Endometrium (tissue), 2 donors: ENCODE results near the gene PPIL1.
A peak's percentile ranks its signal among the peaks of the same experiment; 100 is the strongest.

Experiments used
- FAIRE-seq: peaks from 2 replicates; lab custom pipeline; 2012; peaks lifted over from hg19 to GRCh38; lab: Jason Lieb, UNC
- donor health status: control.
- donor health status: control.

The PPIL1 gene

DNA sequence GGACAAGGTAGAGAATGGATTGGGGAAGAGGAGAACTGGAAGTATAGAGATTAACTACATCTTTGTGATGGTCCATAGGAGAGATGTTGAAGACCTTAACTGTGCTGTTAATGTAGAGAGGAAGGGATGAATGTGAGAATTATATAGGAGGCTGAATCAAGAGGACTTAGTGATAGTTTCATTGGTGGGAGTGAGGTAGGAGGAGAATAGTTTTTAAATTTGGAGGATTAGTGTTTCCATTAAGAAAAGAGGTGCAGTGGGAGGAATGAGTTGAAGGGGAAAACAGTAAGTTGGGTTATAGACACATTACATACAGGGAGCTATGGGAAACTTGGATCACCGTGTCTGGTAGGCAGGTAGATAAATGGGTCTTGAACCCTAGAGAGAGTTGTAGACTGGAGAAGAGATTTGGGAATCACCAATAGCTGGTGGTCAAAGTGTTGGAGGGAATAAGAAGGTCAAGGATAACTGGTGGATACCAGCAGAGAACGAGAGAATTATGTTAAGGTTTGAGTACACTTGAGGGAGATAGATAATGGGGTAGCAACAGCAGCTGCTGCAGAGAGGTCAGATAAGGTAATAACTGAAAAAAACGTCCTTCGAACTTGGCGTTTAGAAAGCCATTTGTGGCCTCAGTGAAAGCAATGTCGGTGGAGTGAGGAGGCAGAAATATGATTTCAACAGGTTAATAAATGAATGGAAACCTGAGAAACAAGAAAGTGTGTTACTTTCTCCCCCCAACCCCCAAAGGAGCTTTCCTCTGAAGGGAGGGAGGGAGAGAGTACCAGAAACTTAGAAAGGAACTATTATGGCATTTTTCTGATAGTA is 14.3 kb upstream of the PPIL1 start:
- no peak for FAIRE-seq

DNA sequence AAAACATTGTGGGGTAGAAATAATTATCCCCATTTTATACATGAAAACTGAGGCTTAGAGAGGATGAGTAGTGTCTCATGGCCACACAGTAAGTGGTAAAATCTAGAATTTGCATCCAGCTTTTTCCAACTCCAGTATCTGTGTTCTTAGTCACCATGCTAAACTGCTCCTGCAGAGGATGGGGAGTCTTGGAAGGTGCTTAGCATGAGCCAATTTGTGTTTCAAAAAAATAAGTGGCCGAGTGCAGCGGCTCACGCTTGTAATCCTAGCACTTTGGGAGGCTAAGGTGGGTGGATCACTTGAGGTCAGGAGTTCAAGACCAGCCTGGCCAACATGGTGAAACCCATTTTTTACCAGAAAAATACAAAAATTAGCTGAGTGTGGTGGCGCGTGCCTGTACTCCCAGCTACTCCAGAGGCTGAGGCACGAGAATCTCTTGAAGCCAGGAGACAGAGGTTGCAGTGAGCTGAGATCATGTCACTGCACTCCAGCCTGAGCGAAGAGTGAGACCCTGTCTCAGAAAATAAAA is 13.6 kb upstream of the PPIL1 start:
- FAIRE-seq = no peak

- no peak for FAIRE-seq
These were observed 12.5 kb upstream of the PPIL1 start for GRCh38 chr6:36886950-36887618.

GRCh38 chr6:36885461-36886401 is 11.1 kb upstream of the PPIL1 start, which contains the start of gene C6orf89:
Gene C6orf89 (plus strand): TSS chr6:36885952. CDS start chr6:36899445, 13,493 bp downstream.
- peak; percentile 76 for FAIRE-seq

DNA sequence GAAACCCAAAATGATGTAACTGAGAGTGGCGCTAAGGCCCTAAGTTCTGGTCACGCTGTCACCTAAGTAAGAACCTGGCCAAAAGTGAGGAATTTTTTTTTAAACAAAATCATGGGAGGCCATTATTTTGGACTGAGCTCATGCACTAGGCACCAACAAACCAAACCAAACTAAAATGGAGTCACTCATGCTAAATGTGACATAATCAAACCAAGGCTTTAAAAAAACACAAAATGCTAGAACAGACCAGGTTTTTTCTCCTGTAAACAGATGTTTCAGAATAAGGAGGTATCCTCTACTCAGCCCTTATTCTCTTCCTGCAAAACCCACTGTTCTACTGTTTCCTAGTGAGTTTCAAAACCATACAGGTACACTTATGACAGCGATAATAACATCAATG is 10.0 kb upstream of the PPIL1 start:
- FAIRE-seq = no peak

DNA sequence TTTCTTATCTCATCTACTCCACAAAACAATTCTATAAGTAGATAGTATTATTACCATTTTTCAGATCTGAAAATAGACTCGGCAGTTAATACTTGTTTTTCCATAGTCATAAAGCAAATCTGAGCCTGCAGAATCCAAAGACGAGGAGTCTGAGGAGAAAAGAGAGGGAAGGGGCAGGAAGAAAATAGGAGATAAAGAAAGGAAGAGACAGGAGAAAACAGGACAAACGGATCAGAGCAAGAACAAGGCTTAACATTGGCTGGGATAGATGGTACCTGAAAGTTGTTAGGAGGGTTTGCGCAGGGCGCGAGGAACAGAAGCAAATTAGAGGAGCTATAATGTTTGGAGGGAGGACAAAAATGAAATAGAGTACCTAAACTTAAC is 639 bp upstream of the PPIL1 start:
- FAIRE-seq = no peak

- no peak for FAIRE-seq
These were observed 776 bp downstream of the PPIL1 start for GRCh38 chr6:36873612-36874442.

GRCh38 chr6:36873115-36873514 is 1.5 kb downstream of the PPIL1 start:
- no peak for FAIRE-seq

GRCh38 chr6:36871686-36872085 is 2.9 kb downstream of the PPIL1 start:
- no peak for FAIRE-seq

DNA sequence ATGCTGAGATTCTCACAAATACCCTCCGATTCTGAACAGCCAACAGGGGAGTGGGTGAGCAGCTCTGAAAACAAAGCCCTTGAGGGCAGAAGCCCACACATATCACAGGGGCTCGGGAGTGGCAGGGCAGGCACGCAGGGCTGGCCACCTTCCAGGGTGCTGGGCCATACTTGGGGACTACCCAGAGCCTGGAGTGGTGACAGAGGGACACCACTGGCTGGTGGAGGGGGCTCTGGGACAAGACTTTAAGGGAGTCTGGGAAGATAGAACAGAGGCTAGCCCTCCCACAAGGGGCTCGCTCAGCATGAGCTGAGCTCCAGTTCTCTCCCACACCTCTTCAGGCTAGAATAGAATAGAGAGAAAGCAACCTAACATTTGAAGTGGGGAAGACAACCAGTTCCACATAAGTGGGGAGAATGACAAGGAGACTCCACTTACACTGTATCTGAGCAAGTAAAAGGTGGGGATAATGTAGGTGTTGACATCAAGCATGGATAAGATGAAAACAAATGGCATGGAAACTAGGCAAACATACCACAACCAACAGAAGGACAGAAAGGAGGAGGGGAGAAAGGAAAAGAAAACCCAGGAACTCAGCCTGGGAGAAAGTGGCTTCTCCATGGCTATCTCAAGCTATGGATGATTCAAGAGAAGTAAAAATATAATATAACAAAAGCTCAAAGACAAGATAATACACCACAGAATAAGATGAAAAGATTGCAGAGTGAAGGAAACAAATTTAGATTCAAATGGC is 7.0 kb downstream of the PPIL1 start:
- no peak for FAIRE-seq

DNA sequence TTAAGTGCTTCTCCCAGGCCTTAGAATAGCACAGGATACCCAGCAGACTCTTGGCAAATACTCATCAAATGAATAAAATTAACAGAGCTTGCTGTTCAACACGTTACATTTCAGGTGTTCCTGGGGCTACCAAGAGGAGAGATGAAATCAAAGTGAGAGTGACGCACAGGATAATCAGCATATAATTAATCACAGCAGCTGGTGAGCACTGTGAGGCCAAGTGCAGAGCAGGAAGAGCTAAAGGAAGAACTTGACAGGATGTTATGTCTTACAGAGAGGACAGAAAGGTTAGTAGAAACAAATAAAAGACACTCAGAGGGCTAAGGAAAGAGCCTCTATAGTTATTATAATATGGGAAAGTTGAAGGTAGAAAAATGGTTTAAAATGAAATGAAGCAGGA is 8.8 kb downstream of the PPIL1 start:
- FAIRE-seq = no peak

DNA sequence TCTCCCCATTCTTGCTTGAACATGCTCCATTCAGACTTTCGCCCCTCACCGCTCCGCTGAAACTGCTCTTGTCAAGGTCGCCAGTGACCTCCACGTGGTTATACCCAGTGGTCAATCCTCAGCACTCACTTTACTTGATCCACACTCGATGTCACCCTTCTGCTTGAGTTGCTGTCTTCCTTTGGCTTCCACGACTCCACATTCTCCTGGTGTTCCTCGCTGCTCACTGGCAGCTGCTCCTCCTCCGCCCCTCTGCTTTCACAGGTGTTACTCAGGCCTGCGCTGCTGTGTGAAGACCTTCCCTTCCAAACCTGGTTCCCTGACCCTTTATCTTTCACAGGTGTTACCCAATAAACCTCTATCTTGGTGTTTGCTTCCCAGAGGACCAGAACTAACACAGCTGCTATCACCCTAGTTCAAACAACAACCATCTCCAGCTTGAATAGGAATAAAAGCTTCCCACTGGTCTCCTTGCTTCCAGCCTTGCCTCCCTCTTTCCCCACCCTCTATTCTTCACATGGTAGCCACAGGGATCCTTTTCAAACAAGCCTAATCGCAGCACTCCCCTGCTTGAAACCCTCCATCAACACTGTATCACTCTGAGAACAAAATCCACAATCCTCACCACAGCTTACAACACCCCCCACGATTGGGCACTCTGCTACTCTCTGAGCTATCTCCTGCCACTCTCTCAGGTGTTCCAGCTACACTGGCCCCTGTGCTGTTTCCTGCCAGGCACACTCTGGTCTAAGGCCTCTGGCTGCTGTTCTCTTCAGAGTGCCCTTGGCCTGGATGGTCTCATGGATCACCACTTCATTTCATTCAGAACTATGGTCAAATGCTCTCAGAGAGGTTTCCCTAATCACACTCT is 10.7 kb downstream of the PPIL1 start:
- FAIRE-seq = no peak

GRCh38 chr6:36862848-36863382 is 11.7 kb downstream of the PPIL1 start:
- FAIRE-seq = no peak

DNA sequence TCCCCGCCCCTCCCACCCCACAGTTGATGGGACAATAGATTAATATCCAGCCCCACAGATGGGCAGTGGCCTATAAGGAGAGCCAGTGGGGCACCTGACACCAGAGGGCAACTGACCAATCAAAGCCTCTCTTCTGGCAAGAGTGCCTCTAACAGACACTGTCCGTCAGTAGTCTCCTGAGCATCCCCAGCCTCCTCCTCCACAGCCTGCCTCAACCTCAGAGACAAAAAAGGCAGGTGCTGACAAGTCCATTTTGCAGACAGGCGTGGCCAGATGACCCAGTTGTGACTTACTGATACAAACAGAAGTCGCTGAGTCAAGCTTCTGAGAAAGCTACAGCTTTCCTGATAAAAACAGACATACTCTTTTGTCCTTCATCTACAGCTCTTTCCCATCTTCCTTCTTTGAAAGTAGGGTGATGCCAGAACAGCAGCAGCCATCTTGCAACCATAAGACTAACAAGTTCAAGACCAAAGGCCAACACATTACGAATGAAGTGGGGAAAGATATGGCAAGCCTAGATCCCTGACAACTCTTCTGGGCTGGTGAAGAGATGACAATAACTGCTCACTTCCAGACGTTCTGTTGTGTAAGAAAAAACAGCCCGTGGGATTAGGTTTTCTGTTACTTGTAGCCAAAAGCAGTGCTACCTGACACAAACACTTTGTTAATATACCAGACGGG is 12.3 kb downstream of the PPIL1 start:
- FAIRE-seq = no peak

- FAIRE-seq = no peak
These were observed 14.5 kb downstream of the PPIL1 start for GRCh38 chr6:36860126-36860525.

DNA sequence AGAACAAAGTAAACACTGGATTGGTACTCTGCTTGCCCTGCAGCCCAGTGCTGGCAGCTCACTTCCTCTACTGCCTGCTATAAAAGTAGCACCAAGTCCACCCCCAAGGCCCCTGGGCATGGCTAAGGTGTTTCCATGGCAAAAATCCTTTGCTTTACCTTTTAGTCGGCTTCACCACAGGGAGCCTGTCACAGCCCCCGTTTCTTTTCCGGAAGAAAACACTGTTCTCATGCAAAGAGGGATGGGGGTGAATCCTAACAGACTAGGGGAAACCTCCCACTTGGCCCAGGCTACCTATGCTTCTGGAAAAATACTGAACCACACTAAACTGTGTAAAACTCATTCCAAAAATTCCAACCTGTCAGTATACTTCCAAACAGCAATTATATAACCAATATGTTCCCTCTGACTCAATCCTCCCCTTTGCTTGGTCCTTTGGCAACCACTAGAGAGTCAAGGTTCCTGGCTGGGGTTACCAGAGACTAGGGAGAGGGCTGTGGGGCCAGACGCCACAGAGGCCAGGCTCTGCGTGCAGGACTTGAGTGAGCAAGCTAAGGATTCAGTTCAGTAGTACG is 16.1 kb downstream of the PPIL1 start:
- FAIRE-seq = no peak

DNA sequence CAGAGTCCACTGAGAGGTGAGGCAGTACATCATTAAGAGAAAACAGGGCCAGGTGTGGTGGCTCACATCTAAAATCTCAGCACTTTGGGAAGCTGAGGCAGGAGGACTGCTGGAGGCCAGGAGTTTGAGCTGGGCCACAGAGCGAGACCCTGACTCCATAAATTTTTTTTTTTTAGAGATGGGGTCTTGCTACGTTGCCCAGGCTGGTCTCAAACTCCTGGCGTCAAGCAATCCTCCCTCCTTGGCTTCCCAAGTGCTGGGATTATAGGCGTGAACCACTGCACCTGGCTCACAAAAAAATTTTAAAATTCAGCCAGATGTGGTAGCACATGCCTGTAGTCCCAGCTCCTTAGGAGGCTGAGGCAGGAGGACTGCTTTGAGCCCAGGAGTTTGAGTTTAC is 17.3 kb downstream of the PPIL1 start:
- FAIRE-seq = no peak

DNA sequence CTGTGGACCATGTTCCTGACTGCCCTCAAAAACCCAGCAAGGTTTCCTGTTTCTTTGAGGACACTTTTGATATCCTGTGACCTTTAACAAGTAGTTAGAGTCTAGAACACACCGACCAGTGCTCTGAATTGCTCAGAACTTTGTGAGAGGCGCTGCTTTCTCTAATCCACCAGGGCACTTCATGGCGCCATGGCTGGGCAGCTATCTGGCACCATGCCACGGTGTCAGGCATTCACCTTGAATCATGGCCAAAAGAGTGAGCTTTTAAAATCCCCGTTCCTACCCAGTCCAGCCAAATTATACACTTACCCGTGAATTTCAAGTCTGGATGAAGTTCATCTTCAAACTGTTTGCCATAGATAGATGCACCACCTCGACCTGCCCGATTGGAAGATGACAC is 18.3 kb downstream of the PPIL1 start:
- no peak for FAIRE-seq
